Breast epithelium (tissue), 3 donors: ENCODE results near the gene KCNMB2.

Source experiments
- POLR2A ChIP-seq: fragments of 450-650 bp; IDR thresholded peaks from one replicate; pipeline ENCODE4 v1.6.1; 2016; ENCODE audit warnings: antibody characterized with exemption, mild to moderate bottlenecking, moderate library complexity
- TF ChIP-seq, protein P1 (sequence below), 3 donors: fragments of 450-650 bp; IDR thresholded peaks; one replicate each; pipeline ENCODE4 v1.5.1; 2016 to 2017; ENCODE audit warnings: antibody characterized with exemption in 3 of 3, mild to moderate bottlenecking in 3 of 3, moderate library complexity in 3 of 3

GRCh38 chr3:178772746-178773145 lies 236.5 kb downstream of the KCNMB2 start:
- no peak for TF ChIP-seq POLR2A
- TF ChIP-seq, protein P1, sequence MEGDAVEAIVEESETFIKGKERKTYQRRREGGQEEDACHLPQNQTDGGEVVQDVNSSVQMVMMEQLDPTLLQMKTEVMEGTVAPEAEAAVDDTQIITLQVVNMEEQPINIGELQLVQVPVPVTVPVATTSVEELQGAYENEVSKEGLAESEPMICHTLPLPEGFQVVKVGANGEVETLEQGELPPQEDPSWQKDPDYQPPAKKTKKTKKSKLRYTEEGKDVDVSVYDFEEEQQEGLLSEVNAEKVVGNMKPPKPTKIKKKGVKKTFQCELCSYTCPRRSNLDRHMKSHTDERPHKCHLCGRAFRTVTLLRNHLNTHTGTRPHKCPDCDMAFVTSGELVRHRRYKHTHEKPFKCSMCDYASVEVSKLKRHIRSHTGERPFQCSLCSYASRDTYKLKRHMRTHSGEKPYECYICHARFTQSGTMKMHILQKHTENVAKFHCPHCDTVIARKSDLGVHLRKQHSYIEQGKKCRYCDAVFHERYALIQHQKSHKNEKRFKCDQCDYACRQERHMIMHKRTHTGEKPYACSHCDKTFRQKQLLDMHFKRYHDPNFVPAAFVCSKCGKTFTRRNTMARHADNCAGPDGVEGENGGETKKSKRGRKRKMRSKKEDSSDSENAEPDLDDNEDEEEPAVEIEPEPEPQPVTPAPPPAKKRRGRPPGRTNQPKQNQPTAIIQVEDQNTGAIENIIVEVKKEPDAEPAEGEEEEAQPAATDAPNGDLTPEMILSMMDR (IDR thresholded peaks at IDR 0.05) = no peak
